ENCODE data around the gene NDUFV1.

DNA sequence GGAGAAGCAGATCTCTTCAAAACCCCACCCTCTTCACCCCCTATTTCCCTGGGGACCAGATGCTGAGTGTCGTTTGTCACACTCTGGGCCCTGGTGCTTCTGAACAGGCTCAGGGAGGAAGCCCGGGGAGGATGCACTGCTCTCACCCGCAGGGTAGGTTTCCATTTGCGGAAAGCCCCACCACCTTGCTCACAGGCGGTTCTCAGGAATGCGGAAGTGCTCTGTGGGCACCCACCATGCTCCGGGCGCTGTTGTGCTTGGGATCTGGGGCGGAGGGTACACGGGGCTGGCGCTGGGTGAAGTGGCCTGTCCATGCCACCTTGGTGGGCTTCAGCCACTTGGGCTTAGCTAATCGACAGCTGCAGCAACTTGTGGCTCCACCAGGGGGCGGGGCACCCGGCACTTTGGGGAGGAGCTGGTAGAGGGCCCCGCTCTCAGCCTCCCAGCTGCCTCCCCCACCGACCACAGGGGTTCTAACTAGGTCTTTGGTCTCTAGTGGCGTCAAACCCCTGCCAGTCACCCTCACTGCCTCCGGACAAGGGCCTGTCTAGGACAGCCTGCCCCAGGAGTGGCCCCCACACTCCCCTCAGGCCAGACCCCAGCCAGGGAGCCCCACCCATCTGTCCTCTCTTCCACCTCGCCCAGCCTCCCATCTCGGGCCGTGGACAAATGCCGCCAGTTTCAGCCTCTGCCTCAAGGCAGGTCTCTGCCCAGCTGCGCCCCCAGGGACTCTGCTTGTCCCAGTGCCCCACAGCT is 7.4 kb downstream of the NDUFV1 start:
- TF ChIP-seq, protein P1, sequence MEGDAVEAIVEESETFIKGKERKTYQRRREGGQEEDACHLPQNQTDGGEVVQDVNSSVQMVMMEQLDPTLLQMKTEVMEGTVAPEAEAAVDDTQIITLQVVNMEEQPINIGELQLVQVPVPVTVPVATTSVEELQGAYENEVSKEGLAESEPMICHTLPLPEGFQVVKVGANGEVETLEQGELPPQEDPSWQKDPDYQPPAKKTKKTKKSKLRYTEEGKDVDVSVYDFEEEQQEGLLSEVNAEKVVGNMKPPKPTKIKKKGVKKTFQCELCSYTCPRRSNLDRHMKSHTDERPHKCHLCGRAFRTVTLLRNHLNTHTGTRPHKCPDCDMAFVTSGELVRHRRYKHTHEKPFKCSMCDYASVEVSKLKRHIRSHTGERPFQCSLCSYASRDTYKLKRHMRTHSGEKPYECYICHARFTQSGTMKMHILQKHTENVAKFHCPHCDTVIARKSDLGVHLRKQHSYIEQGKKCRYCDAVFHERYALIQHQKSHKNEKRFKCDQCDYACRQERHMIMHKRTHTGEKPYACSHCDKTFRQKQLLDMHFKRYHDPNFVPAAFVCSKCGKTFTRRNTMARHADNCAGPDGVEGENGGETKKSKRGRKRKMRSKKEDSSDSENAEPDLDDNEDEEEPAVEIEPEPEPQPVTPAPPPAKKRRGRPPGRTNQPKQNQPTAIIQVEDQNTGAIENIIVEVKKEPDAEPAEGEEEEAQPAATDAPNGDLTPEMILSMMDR (IDR thresholded peaks at IDR 0.05) = peak; percentile 40
- no peak for TF ChIP-seq EZH2 (IDR thresholded peaks at IDR 0.05; ENCODE audit: borderline replicate concordance, insufficient read depth, low read depth, low read length, poor library complexity, severe bottlenecking)
